ENCODE results near the gene ABCC8.

Gene ABCC8

GRCh38 chr11:17386331-17387084 lies 90.1 kb downstream of the ABCC8 start:
- peak; percentile 25 for DNase-seq (ENCODE audit: low read depth)

GRCh38 chr11:17385926-17386325 lies 90.7 kb downstream of the ABCC8 start:
- DNase-seq (ENCODE audit: low read depth) = no peak

DNA sequence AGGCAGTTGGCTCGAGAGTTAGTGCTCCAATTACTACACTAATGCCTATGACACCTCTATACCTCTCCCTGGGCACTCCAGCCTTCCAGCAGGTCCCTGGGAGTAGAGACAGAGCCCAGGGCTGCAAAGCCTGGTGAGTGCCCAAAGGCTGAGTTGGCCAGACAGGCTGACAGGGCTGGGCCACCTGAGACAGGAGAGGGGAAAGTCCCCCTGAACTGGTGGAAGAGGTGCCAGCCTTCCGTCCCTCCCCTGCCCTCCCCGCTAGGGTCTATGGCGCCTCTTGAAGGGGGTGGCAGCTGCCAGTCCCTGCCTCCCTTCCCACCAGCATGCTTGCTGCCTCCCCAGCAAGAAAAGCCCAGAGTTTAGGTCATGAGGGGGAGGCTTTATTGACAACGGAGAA lies 91.2 kb downstream of the ABCC8 start:
- DNase-seq (ENCODE audit: low read depth) = no peak

- peak; percentile 55 for DNase-seq (ENCODE audit: low read depth)
Observed at GRCh38 chr11:17384002-17384511, 92.6 kb downstream of the ABCC8 start.

DNA sequence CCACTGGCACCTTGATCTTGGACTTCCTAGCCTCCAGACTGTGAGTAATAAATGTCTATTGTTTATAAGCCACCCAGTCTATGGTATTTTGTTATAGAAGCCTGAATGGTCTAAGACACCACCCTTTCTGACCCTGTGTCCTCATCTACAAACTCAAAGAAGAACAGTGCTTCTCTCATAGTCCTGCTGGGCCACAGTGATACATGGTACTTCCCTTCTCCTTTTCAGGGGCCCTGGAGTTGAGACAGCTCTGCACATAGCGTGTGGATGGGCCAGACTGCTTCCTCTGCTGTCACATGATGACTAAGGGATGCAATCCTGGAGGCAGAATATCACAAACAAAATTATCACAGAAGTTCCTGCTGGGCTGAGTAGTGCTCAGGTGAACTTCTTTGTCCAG lies 93.2 kb downstream of the ABCC8 start:
- no peak for DNase-seq (ENCODE audit: low read depth)

- no peak for DNase-seq (ENCODE audit: low read depth)
Observed at GRCh38 chr11:17382046-17382728, 94.5 kb downstream of the ABCC8 start.

DNA sequence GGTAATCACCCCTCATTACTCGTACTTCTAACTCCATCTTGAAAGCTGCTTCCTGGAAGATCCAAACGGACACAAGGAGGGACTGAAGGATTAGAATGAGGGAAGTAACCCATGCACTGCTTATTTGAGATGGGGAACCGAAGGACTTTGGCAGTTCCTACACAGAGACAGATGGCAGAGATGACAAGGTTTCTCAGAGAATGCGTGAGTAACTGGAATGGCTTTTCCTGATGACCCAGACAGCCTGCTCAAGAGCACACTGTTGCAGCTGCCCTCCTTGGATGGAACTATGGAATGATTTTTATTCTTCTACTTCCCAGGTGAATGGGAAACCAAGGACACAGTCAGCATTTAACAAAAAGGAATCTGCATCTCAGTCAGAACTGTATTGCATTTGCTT lies 95.5 kb downstream of the ABCC8 start:
- DNase-seq (ENCODE audit: low read depth) = no peak

GRCh38 chr11:17379383-17380180 lies 97.1 kb downstream of the ABCC8 start:
- DNase-seq (ENCODE audit: low read depth) = no peak

GRCh38 chr11:17378655-17379054 lies 98.0 kb downstream of the ABCC8 start:
- DNase-seq (ENCODE audit: low read depth) = no peak

GRCh38 chr11:17376493-17376892 lies 100.2 kb downstream of the ABCC8 start:
- DNase-seq (ENCODE audit: low read depth) = no peak

DNA sequence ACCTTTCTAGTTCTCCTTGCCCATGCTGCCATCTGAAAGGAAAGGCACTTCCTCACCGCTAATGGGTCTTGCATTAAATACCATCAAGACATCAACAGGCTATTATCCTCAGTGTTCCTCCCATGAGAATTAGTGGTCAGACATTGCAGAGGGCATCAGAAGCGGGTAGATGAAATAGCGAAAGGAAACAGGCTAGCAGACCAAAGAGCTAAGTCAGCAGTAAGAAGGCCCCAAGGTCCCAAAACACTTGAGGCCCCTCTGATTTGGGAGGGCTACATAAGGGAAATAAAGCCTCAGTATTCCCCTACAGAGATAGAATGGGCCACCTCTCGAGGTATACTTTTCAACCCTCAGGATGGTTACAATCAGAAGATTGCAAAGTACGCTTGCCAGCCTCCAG lies 101.1 kb downstream of the ABCC8 start:
- no peak for DNase-seq (ENCODE audit: low read depth)

GRCh38 chr11:17371614-17372013 lies 105.0 kb downstream of the ABCC8 start:
- no peak for DNase-seq (ENCODE audit: low read depth)

DNA sequence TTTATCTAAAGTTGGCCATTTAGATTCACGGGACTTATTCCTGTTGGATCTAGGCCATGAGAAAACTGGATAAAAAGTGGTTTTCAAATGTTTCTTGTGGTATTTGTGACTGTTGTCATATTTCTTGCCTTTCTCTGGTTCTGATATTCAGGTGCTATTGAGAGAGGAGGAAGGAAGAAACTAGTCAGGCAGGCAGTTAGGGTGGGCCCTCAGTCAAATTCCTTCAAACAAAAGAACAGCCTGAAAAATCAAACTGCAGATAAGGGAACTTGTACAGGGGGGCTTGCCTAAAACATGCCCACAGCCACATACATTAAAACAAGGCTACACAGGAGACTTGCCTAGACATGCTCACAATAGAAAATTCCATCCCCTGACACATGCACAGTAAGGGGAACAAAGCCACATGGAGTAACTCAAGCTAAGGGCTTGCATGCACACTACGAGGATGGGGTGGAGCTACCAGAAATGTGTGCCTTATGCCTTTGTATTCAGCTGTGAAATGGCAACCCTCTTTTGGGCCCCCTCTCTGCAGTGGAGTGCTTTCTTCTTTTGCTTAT lies 106.9 kb downstream of the ABCC8 start:
- no peak for DNase-seq (ENCODE audit: low read depth)

- no peak for DNase-seq (ENCODE audit: low read depth)
Observed at GRCh38 chr11:17369094-17369493, 107.6 kb downstream of the ABCC8 start.

- no peak for DNase-seq (ENCODE audit: low read depth)
Observed at GRCh38 chr11:17368551-17368950, 108.1 kb downstream of the ABCC8 start.

- no peak for DNase-seq (ENCODE audit: low read depth)
Observed at GRCh38 chr11:17366495-17366894, 110.2 kb downstream of the ABCC8 start.

GRCh38 chr11:17354601-17354991 lies 122.0 kb downstream of the ABCC8 start:
- peak; percentile 41 for DNase-seq (ENCODE audit: low read depth)

DNA sequence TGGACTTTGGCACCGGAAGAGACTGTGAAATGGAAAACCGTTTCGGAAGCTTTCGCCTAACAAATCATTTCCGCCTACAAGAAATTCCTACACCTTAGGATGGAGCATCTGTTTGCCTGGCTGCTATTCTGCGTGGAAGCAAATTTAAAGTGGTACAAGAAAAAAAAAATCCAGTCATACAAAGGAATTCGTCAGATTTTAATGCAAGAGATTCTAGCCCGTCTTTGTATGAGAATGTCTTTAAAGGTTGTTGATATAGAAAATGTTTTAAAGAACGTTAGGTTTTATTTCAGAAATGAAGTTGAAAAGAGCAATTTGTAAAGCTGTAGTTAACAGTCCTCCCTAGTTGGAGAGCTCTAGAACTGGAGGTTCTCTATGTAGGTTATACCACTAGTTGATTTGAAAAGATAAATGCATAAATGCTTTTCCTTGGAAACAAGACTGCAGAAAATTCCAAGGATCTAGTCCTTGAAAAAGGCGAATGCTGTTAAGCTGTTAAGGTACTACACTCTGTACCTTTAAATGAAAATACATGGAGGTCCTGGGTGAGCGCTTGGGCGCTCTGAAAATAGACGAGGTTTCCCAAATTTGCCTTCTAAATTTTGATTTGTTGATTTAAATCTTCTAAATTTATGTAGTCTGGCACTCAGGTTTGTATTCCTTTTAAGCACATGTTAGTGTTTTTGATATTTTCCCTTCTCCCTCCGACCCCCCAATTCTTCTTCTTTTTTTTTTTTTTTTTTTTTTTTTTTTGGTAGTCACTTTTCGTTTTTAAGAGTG lies 122.6 kb downstream of the ABCC8 start:
- no peak for DNase-seq (ENCODE audit: low read depth)

DNA sequence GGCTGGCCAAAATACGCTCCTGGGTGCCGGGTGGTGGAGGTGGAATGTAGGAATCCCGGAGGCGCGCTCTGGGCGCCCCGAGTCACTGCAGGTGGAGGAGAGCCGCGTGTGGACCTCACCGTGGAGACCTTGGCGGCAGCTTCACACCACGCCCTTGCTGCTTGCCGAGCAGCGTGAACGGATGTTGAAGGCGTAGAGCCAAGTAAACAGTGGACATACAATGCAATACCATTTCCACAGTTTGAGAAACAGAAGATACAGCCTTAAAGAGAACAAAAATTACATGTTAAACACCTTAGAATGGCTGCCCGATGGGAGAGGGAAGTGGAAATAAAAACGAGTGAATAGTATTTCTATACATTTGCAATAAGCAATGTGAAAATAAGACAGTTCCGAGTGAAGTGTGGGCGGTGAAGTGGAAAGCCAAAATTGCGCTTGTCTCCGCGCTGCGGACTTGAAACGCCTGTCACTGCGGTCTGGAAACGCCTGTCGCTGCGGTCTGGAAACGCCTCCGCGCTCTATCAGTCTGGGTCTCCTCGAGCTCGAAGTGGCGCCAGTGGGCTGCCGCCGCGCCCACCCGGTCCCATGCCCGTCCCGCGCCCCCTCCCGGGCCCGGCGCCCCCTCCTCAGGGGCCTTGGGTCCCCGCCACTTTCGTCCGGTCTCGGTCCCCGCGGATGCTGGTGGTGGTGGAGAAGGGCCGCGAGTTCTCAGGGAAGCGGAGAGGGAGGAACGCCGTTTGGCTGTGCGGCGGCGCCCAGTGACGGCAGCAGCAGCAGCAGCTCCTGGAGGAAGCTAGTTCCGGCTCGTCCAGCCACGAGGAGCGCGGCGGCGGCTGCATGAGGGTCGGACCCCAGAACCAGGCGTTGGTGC lies 123.5 kb downstream of the ABCC8 start:
- DNase-seq (ENCODE audit: low read depth) = peak; percentile 66

DNA sequence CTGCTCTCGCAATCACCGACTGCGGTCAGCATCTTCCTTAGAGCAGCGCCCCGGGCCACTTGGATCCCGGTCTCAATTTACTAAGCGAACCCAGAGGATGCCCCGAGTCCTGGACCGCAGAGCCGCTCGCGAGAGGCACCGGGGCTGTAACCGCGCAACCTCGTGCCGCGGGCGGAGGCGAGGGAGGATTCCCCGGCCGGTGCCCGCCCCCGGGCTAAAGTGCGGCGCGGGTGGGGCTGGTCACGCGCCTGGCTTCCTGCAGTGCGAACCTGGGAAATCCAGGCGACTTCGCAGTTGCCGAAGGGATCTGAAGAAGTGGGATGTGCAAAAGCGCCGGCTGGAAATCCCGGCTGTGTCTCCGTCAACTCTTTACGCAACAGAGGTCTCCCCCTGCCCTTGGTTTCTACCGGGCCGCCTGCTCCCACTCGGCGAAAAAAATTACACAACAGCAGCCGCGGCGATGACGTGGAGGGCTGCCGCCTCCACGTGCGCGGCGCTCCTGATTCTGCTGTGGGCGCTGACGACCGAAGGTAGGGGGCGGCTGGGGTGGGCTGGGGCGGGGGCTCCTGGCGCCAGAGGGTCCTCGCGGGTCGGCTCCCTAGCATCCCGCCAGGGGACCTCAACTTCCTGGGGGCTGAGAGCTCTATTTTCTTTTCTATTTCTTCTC lies 125.0 kb downstream of the ABCC8 start, which contains the start of gene NCR3LG1:
NCR3LG1 (plus strand) TSS at position 291 of the 667 bp plus-strand sequence; CDS start at position 461, 170 bp downstream.
- peak; percentile 55 for DNase-seq (ENCODE audit: low read depth)

Data from stimulated activated CD8-positive, alpha-beta memory T cell treated with anti-CD3 and anti-CD28 coated beads, Interleukin-4, amount 100 ng/mL, for 24 hours (primary cell).